Smooth muscle cell (in vitro differentiated cells): Measurements from ENCODE around the gene GRID1. TPM values are rescaled to one million over a fixed set of nuclear protein-coding genes. Genes with fewer than 3 reads are reported as not detected.

Source experiments
- DNase-seq: peaks from one replicate; lab custom pipeline; 2025; ENCODE audit not compliant: unreplicated experiment; lab: John Stamatoyannopoulos, UW
- H2AFZ ChIP-seq: fragments of 200-600 bp; sonication (generic); 2 replicates; pipeline ENCODE4 v1.6.0; 2016; ENCODE audit warnings: antibody characterized with exemption, low read depth, mild to moderate bottlenecking
- H3F3A ChIP-seq: fragments of 200-600 bp; sonication (generic); 2 replicates; pipeline ENCODE4 v1.6.0; 2017; ENCODE audit warnings: antibody characterized with exemption, low read depth
- H3K27ac ChIP-seq: fragments of 200-600 bp; sonication (generic); 2 replicates; pipeline ENCODE4 v1.5.1; 2016; ENCODE audit warnings: low read depth, mild to moderate bottlenecking
- H3K27me3 ChIP-seq: fragments of 200-600 bp; sonication (generic); 2 replicates; pipeline ENCODE4 v1.6.1; 2016; ENCODE audit warnings: low read depth, mild to moderate bottlenecking
- H3K36me3 ChIP-seq: fragments of 200-600 bp; sonication (generic); 2 replicates; pipeline ENCODE4 v1.5.1; 2016; ENCODE audit warnings: low read depth
- H3K4me1 ChIP-seq: fragments of 200-600 bp; sonication (generic); 2 replicates; pipeline ENCODE4 v1.5.1; 2016; ENCODE audit warnings: low read depth
- H3K4me2 ChIP-seq: fragments of 200-600 bp; sonication (generic); 2 replicates; pipeline ENCODE4 v1.6.0; 2016; ENCODE audit warnings: mild to moderate bottlenecking
- H3K4me3 ChIP-seq: fragments of 200-600 bp; sonication (generic); 2 replicates; pipeline ENCODE4 v1.5.1; 2016; ENCODE audit warnings: mild to moderate bottlenecking
- H3K79me2 ChIP-seq: fragments of 200-600 bp; sonication (generic); 2 replicates; pipeline ENCODE4 v1.6.0; 2016; ENCODE audit warnings: low read depth, mild to moderate bottlenecking
- H3K9ac ChIP-seq: fragments of 200-600 bp; sonication (generic); 2 replicates; pipeline ENCODE4 v1.6.0; 2016; ENCODE audit warnings: low read depth
- H3K9me3 ChIP-seq: fragments of 200-600 bp; sonication (generic); replicated peaks from 2 replicates; pipeline ENCODE4 v1.5.1; 2016; ENCODE audit warnings: low read depth
- H4K20me1 ChIP-seq: fragments of 200-600 bp; sonication (generic); 2 replicates; pipeline ENCODE4 v1.6.0; 2016; ENCODE audit warnings: low read depth
- WGBS: methylation state at CpG from one replicate; pipeline ENCODE4 v1.1.7; 2016; ENCODE audit warnings: low lambda C conversion rate; 5-methylcytosine and 5-hydroxymethylcytosine counted together
- polyA plus RNA-seq: library from polyadenylated mRNA; unstranded; fragments of >200 nt; fragmentation: Nextera tagmentation; extraction: Ambion mirVana; gene quantifications from 2 replicates; pipeline ENCODE4 v1.2.1, GENCODE V29; 2016
- total RNA-seq: library from RNA; depleted of rRNA; stranded (reverse); fragments of >200 nt; gene quantifications from 2 replicates; pipeline ENCODE4 v1.2.3, GENCODE V29; 2014
- TF ChIP-seq, protein P1 (sequence below): fragments of 200-600 bp; sonication (generic); IDR thresholded peaks from 2 replicates; pipeline ENCODE4 v1.5.1; 2017; ENCODE audit warnings: borderline replicate concordance, mild to moderate bottlenecking, antibody characterized with exemption; ENCODE audit not compliant: insufficient read depth, poor library complexity, severe bottlenecking

The GRID1 gene
- total and polyA plus RNA-seq, 2 experiments from 2014 or later = 4.4 to 7.4 TPM

DNA sequence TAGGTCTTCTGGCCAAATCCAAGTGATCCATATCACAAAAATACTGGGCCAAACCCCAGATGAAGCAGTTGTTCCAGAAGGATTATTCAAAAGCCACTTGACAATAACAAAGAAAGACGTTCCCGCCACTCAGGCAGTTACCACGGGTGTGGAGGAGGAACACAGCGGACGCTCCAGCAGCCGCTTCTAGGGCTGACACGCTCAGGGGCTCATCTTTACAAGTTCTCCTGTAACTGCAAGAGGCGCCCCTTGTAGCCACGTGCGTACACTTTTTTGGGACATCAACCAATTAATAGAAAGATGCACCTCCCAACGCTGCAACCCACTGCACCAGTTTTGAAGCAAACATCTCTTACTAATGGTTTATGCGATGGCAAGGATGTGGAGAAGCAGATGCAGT is 159.4 kb downstream of the GRID1 start:
- H2AFZ ChIP-seq = no peak overlapping the region
- H3K27ac ChIP-seq = no peak overlapping the region
- no peaks in the 10 kb centered on the region for H3K79me2 ChIP-seq
- H3K9me3 ChIP-seq = no peaks in the 10 kb centered on the region
- no peaks in the 10 kb centered on the region for H3K4me1 ChIP-seq
- H3F3A ChIP-seq = no peaks in the 10 kb centered on the region
- H3K27me3 ChIP-seq = no peaks in the 10 kb centered on the region
- TF ChIP-seq, protein P1, sequence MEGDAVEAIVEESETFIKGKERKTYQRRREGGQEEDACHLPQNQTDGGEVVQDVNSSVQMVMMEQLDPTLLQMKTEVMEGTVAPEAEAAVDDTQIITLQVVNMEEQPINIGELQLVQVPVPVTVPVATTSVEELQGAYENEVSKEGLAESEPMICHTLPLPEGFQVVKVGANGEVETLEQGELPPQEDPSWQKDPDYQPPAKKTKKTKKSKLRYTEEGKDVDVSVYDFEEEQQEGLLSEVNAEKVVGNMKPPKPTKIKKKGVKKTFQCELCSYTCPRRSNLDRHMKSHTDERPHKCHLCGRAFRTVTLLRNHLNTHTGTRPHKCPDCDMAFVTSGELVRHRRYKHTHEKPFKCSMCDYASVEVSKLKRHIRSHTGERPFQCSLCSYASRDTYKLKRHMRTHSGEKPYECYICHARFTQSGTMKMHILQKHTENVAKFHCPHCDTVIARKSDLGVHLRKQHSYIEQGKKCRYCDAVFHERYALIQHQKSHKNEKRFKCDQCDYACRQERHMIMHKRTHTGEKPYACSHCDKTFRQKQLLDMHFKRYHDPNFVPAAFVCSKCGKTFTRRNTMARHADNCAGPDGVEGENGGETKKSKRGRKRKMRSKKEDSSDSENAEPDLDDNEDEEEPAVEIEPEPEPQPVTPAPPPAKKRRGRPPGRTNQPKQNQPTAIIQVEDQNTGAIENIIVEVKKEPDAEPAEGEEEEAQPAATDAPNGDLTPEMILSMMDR = no peak
- no peak overlapping the region for H3K4me3 ChIP-seq
- H4K20me1 ChIP-seq = peaks cover 44% of the 10 kb centered on the region
- no peak overlapping the region for H3K9ac ChIP-seq
- no peak for DNase-seq
- no peaks in the 10 kb centered on the region for H3K36me3 ChIP-seq
- no peak overlapping the region for H3K4me2 ChIP-seq
- WGBS = 90% methylated on average over 12 of the region's 12 CpGs

DNA sequence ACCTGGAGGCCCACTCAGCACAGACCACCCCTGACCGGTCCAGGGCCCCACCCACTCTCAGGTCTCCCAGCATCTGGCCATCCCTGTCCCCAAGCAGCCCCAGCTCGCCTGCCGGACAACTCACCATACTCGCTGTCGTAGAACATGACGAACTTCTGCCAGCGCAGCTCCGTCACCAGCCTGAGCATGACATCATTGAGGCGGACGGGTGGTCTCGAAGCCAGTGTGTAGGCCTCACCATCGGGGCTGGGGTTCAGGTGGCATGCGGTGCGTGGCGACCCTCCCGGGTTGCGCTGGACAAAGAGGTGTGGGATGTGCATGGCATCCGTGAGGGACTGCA is 160.4 kb downstream of the GRID1 start:
- no peak overlapping the region for H2AFZ ChIP-seq
- H4K20me1 ChIP-seq = peaks cover 40% of the 10 kb centered on the region
- TF ChIP-seq, protein P1 = no peak
- no peaks in the 10 kb centered on the region for H3K4me1 ChIP-seq
- no peak overlapping the region for H3K27ac ChIP-seq
- H3K4me3 ChIP-seq = no peak overlapping the region
- no peaks in the 10 kb centered on the region for H3K79me2 ChIP-seq
- H3K27me3 ChIP-seq = no peaks in the 10 kb centered on the region
- no peaks in the 10 kb centered on the region for H3K9me3 ChIP-seq
- DNase-seq = no peak
- no peak overlapping the region for H3K9ac ChIP-seq
- H3F3A ChIP-seq = no peaks in the 10 kb centered on the region
- no peaks in the 10 kb centered on the region for H3K36me3 ChIP-seq
- H3K4me2 ChIP-seq = no peak overlapping the region
- 94% methylated on average over 18 of the region's 18 CpGs for WGBS

DNA sequence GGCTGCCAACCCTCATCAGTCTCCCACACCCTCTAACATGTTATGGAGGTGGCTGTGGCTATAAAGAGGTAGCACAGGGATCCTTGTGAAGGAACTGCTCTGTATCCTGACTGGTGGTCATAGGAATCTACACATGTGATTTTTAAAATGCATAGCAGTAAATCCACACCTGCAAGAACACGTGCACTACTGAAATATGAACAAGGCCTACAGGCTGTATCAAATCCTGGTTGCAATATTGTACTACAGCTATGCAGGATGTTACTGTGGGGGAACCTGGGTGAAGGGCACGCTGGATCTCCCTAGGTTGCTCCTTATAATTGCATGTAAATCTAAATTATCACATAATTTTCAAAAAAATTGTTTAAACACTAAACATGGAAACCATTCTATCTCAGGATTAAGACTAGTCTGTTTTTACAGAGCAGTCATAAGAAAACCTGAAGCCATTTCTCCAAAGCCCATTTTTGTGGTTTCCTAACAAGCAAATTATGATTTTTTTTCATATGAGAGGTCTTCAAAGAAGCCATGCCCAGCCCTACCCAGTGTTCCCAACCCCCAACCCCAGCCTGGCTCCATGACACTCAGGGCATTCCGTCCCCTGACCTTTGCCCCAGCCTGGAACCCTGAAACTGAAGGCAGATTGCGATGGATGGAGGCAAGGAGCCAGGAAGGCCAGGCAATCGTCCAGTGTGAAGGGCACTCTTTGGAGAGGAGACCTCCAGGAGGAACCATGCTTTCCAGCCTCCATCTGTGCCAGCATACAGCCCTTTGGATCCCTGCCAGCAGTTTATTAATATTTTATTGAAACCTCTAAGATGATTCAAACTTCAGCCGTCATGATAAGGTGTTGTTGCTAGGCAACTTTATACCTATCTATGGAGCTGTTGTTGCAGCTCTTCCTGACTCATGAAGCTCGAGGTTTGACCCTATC is 161.0 kb downstream of the GRID1 start:
- Histone ChIP-seq H4K20me1 (peaks cover 37% of the 10 kb centered on the region), H3K9ac (no peak overlapping the region), H3K27ac (no peak overlapping the region), H3K27me3 (no peaks in the 10 kb centered on the region), H3K4me3 (no peak overlapping the region), H3K36me3 (no peaks in the 10 kb centered on the region), H2AFZ (no peak overlapping the region), H3K79me2 (no peaks in the 10 kb centered on the region), H3F3A (no peaks in the 10 kb centered on the region), H3K9me3 (no peaks in the 10 kb centered on the region), H3K4me1 (no peaks in the 10 kb centered on the region), H3K4me2 (no peak overlapping the region)
- no peak for DNase-seq
- 80% methylated on average over 7 of the region's 7 CpGs for WGBS
- TF ChIP-seq, protein P1 = no peak
